Smooth muscle cell (in vitro differentiated cells): ENCODE measurements around the gene UFC1. TPM values are rescaled to one million over a fixed set of nuclear protein-coding genes. Genes with fewer than 3 reads are reported as not detected.
"Not testable (repeated sequence)": the region's sequence is repeated elsewhere in the genome, so short reads cannot be mapped to it uniquely, and the experiment has no call there.

Experiments
- DNase-seq: peaks from one replicate; lab custom pipeline; 2025; ENCODE audit not compliant: unreplicated experiment; lab: John Stamatoyannopoulos, UW
- H2AFZ ChIP-seq: fragments of 200-600 bp; sonication (generic); 2 replicates; pipeline ENCODE4 v1.6.0; 2016; ENCODE audit warnings: antibody characterized with exemption, low read depth, mild to moderate bottlenecking
- H3F3A ChIP-seq: fragments of 200-600 bp; sonication (generic); 2 replicates; pipeline ENCODE4 v1.6.0; 2017; ENCODE audit warnings: antibody characterized with exemption, low read depth
- H3K27ac ChIP-seq: fragments of 200-600 bp; sonication (generic); 2 replicates; pipeline ENCODE4 v1.5.1; 2016; ENCODE audit warnings: low read depth, mild to moderate bottlenecking
- H3K27me3 ChIP-seq: fragments of 200-600 bp; sonication (generic); 2 replicates; pipeline ENCODE4 v1.6.1; 2016; ENCODE audit warnings: low read depth, mild to moderate bottlenecking
- H3K36me3 ChIP-seq: fragments of 200-600 bp; sonication (generic); 2 replicates; pipeline ENCODE4 v1.5.1; 2016; ENCODE audit warnings: low read depth
- H3K4me1 ChIP-seq: fragments of 200-600 bp; sonication (generic); 2 replicates; pipeline ENCODE4 v1.5.1; 2016; ENCODE audit warnings: low read depth
- H3K4me2 ChIP-seq: fragments of 200-600 bp; sonication (generic); 2 replicates; pipeline ENCODE4 v1.6.0; 2016; ENCODE audit warnings: mild to moderate bottlenecking
- H3K4me3 ChIP-seq: fragments of 200-600 bp; sonication (generic); 2 replicates; pipeline ENCODE4 v1.5.1; 2016; ENCODE audit warnings: mild to moderate bottlenecking
- H3K79me2 ChIP-seq: fragments of 200-600 bp; sonication (generic); 2 replicates; pipeline ENCODE4 v1.6.0; 2016; ENCODE audit warnings: low read depth, mild to moderate bottlenecking
- H3K9ac ChIP-seq: fragments of 200-600 bp; sonication (generic); 2 replicates; pipeline ENCODE4 v1.6.0; 2016; ENCODE audit warnings: low read depth
- H3K9me3 ChIP-seq: fragments of 200-600 bp; sonication (generic); replicated peaks from 2 replicates; pipeline ENCODE4 v1.5.1; 2016; ENCODE audit warnings: low read depth
- H4K20me1 ChIP-seq: fragments of 200-600 bp; sonication (generic); 2 replicates; pipeline ENCODE4 v1.6.0; 2016; ENCODE audit warnings: low read depth
- WGBS: methylation state at CpG from one replicate; pipeline ENCODE4 v1.1.7; 2016; ENCODE audit warnings: low lambda C conversion rate; 5-methylcytosine and 5-hydroxymethylcytosine counted together
- polyA plus RNA-seq: library from polyadenylated mRNA; unstranded; fragments of >200 nt; fragmentation: Nextera tagmentation; extraction: Ambion mirVana; gene quantifications from 2 replicates; pipeline ENCODE4 v1.2.1, GENCODE V29; 2016
- total RNA-seq: library from RNA; depleted of rRNA; stranded (reverse); fragments of >200 nt; gene quantifications from 2 replicates; pipeline ENCODE4 v1.2.3, GENCODE V29; 2014
- TF ChIP-seq, protein P1 (sequence below): fragments of 200-600 bp; sonication (generic); IDR thresholded peaks from 2 replicates; pipeline ENCODE4 v1.5.1; 2017; ENCODE audit warnings: borderline replicate concordance, mild to moderate bottlenecking, antibody characterized with exemption; ENCODE audit not compliant: insufficient read depth, poor library complexity, severe bottlenecking

The UFC1 gene
- total and polyA plus RNA-seq, 2 experiments from 2014 or later: 57.1 to 81.5 TPM

DNA sequence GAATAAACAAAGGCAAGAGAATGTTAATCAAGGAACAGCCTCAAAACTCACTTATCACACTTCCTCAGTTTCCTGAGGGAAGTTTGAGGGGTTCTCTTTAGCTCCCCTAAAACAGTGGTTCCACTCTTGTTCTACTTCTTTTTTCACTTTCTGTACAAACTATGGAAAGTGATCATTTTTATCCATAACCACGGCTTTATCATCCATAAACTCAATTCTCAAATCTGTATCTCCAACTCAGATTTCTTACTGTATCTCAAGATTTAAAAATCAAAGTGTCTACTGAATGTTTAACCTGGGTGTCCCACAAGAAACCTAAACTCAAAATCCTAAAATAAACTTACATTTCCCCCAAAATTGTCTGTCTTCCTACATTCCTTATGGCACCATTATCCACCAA lies 39.9 kb upstream of the UFC1 start:
- no peak overlapping the region for H3K4me3 ChIP-seq
- H3K79me2 ChIP-seq: peaks cover 96% of the 10 kb centered on the region
- peaks cover 61% of the 10 kb centered on the region for H4K20me1 ChIP-seq
- TF ChIP-seq, protein P1, sequence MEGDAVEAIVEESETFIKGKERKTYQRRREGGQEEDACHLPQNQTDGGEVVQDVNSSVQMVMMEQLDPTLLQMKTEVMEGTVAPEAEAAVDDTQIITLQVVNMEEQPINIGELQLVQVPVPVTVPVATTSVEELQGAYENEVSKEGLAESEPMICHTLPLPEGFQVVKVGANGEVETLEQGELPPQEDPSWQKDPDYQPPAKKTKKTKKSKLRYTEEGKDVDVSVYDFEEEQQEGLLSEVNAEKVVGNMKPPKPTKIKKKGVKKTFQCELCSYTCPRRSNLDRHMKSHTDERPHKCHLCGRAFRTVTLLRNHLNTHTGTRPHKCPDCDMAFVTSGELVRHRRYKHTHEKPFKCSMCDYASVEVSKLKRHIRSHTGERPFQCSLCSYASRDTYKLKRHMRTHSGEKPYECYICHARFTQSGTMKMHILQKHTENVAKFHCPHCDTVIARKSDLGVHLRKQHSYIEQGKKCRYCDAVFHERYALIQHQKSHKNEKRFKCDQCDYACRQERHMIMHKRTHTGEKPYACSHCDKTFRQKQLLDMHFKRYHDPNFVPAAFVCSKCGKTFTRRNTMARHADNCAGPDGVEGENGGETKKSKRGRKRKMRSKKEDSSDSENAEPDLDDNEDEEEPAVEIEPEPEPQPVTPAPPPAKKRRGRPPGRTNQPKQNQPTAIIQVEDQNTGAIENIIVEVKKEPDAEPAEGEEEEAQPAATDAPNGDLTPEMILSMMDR: no peak
- H3K9me3 ChIP-seq: no peaks in the 10 kb centered on the region
- DNase-seq: no peak
- peaks cover 5% of the 10 kb centered on the region for H3K4me1 ChIP-seq
- 100% methylated on average over 1 of the region's 1 CpG for WGBS
- H3K9ac ChIP-seq: no peak overlapping the region
- no peak overlapping the region for H3K4me2 ChIP-seq
- H3K27ac ChIP-seq: no peak overlapping the region
- no peaks in the 10 kb centered on the region for H3K27me3 ChIP-seq
- no peak overlapping the region for H2AFZ ChIP-seq
- H3K36me3 ChIP-seq: no peaks in the 10 kb centered on the region
- no peaks in the 10 kb centered on the region for H3F3A ChIP-seq

DNA sequence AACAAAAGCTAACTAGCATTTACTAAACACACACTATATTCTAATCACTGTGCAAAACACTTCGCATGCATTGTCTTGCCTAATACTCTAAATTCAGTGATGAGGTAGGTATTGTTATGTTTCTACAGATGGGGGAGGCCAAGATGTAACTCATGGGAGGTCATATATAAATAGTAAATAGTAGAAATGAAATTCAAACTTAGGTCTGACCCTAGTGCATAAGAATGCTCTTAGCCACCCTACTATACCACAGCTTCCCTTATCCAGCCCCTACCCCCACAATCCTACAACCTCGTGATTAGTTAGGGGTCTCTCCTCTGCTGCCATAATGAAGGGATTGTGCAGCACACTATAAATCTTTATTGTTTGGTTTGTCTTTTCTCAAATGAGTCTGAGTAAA lies 39.2 kb upstream of the UFC1 start:
- peak overlapping the region; percentile 100 for H3K27ac ChIP-seq
- 85% methylated on average over 2 of the region's 2 CpGs for WGBS
- peaks cover 11% of the 10 kb centered on the region for H3K4me1 ChIP-seq
- no peaks in the 10 kb centered on the region for H3K9me3 ChIP-seq
- H3K36me3 ChIP-seq: no peaks in the 10 kb centered on the region
- no peaks in the 10 kb centered on the region for H3K27me3 ChIP-seq
- peak overlapping the region; percentile 12 for H3K9ac ChIP-seq
- H3K4me3 ChIP-seq: no peak overlapping the region
- H4K20me1 ChIP-seq: peaks cover 54% of the 10 kb centered on the region
- H3F3A ChIP-seq: peaks cover 3% of the 10 kb centered on the region
- TF ChIP-seq, protein P1: no peak
- no peak for DNase-seq
- no peak overlapping the region for H2AFZ ChIP-seq
- peaks cover 93% of the 10 kb centered on the region for H3K79me2 ChIP-seq
- H3K4me2 ChIP-seq: no peak overlapping the region

DNA sequence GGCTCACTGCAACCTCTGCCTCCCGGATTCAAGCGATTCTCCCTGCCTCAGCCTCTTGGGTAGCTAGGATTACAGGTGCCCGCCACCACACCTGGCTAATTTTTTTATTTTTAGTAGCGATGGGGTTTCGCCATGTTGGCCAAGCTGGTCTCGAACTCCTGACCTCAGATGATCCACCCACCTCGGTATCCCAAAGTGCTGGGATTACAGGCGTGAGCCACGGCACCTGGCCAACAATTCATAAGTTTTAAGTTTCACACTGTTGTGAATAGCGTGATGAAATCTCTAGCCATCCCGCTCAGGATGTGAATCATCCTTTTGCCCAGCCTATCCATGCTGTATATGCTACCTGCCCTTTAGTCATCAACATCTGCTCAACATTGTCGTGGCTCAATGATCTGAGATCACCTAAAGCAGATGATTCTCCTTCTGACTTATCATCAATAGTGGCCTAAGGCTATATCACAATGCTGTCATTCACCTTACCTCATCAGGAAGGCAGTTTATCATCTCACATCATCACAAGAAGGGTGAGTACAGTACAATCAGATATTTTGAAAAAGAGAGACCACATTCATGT lies 38.6 kb upstream of the UFC1 start:
- Histone ChIP-seq H3K79me2 (peaks cover 86% of the 10 kb centered on the region), H3K36me3 (no peaks in the 10 kb centered on the region), H2AFZ (no peak overlapping the region), H3K4me3 (no peak overlapping the region), H3K4me1 (peaks cover 11% of the 10 kb centered on the region), H3K9me3 (no peaks in the 10 kb centered on the region), H4K20me1 (peaks cover 48% of the 10 kb centered on the region), H3K9ac (peak overlapping the region; percentile 12), H3K27ac (peak overlapping the region; percentile 100), H3K4me2 (peak overlapping the region; percentile 15), H3K27me3 (no peaks in the 10 kb centered on the region), H3F3A (peaks cover 7% of the 10 kb centered on the region)
- WGBS: 82% methylated on average over 12 of the region's 12 CpGs
- TF ChIP-seq, protein P1: no peak
- no peak for DNase-seq

DNA sequence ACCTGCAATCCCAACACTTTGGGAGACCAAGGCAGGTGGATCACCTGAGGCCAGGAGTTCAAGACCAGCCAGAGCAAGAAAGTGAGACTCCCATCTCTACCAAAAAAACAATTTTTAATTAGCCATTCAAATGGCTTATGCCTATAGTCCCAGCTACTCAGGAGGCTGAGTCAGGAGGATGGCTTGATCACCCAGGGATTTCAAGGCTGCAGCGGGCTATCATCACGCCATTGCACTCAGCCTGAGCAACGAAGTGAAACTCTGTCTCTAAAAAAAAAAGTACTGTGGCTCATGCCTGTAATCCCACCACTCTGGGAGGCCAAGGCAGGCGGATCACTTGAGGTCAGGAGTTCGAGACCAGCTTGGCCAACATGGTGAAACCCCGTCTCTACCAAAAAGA lies 37.8 kb upstream of the UFC1 start:
- peaks cover 11% of the 10 kb centered on the region for H3K4me1 ChIP-seq
- H3K9ac ChIP-seq: not testable (repeated sequence)

More for the DNA sequence above, 37.8 kb upstream of the UFC1 start:
- Histone ChIP-seq H3K79me2 (peaks cover 79% of the 10 kb centered on the region), H4K20me1 (peaks cover 43% of the 10 kb centered on the region), H3K4me2 (peak overlapping the region; percentile 15), H3K27ac (peak overlapping the region; percentile 100)
- H3K9me3 ChIP-seq, H3K27me3 ChIP-seq, DNase-seq, H3K36me3 ChIP-seq, H3K4me3 ChIP-seq, H3F3A ChIP-seq, H2AFZ ChIP-seq: not testable (repeated sequence)
- 92% methylated on average over 6 of the region's 6 CpGs for WGBS
